OCI-LY1 (cell line): ENCODE data around the gene PRDM8.

Experiments
- H2AFZ ChIP-seq: fragments of 200-600 bp; sonication (generic), shearing (Covaris generic); 2 replicates; pipeline ENCODE4 v1.6.0; 2014; ENCODE audit warnings: antibody characterized with exemption, mild to moderate bottlenecking, low read length
- H3F3A ChIP-seq: fragments of 200-600 bp; sonication (generic), shearing (Covaris generic); 2 replicates; pipeline ENCODE4 v1.6.0; 2014; ENCODE audit warnings: mild to moderate bottlenecking, antibody characterized with exemption, low read length, moderate library complexity; ENCODE audit not compliant: insufficient read depth
- H3K27ac ChIP-seq: fragments of 200-600 bp; sonication (generic); 2 replicates; pipeline ENCODE4 v1.5.1; 2014; ENCODE audit warnings: low read length, mixed run types, mild to moderate bottlenecking, low read depth; ENCODE audit not compliant: poor library complexity, severe bottlenecking
- H3K27me3 ChIP-seq: fragments of 200-600 bp; sonication (generic); 2 replicates; pipeline ENCODE4 v1.6.0; 2014; ENCODE audit warnings: antibody characterized with exemption, mild to moderate bottlenecking, low read length, moderate library complexity; ENCODE audit not compliant: insufficient read depth
- H3K36me3 ChIP-seq: fragments of 200-600 bp; sonication (generic); 2 replicates; pipeline ENCODE4 v1.6.1; 2014; ENCODE audit warnings: mild to moderate bottlenecking, antibody characterized with exemption, low read length, moderate library complexity, mixed read lengths; ENCODE audit not compliant: insufficient read depth
- H3K4me1 ChIP-seq: fragments of 200-600 bp; sonication (generic); 2 replicates; pipeline ENCODE4 v1.5.1; 2014; ENCODE audit warnings: mild to moderate bottlenecking, low read length, moderate library complexity; ENCODE audit not compliant: insufficient read depth, severe bottlenecking
- H3K4me2 ChIP-seq: fragments of 200-600 bp; sonication (generic), shearing (Covaris generic); 2 replicates; pipeline ENCODE4 v1.6.1; 2014; ENCODE audit warnings: low read length
- H3K4me3 ChIP-seq: fragments of 200-600 bp; sonication (generic); 2 replicates; pipeline ENCODE4 v1.5.1; 2014; ENCODE audit warnings: low read length, low read depth, mild to moderate bottlenecking, mixed read lengths; ENCODE audit not compliant: poor library complexity, severe bottlenecking
- H3K79me2 ChIP-seq: fragments of 200-600 bp; shearing (Covaris generic); 2 replicates; pipeline ENCODE4 v1.6.1; 2016; ENCODE audit warnings: mixed run types, low read length, mixed read lengths; ENCODE audit not compliant: insufficient read depth
- H3K9ac ChIP-seq: fragments of 200-600 bp; sonication (generic), shearing (Covaris generic); 2 replicates; pipeline ENCODE4 v1.6.1; 2014; ENCODE audit warnings: mild to moderate bottlenecking, low read length, mixed read lengths
- H3K9me2 ChIP-seq: fragments of 200-600 bp; sonication (generic), shearing (Covaris generic); 2 replicates; pipeline ENCODE4 v1.6.1; 2014; ENCODE audit warnings: low read depth, mild to moderate bottlenecking, low read length, mixed read lengths
- H3K9me3 ChIP-seq: fragments of 200-600 bp; shearing (Covaris generic); 2 replicates; pipeline ENCODE4 v1.6.1; 2014; ENCODE audit warnings: low read length, mixed read lengths
- H4K20me1 ChIP-seq: fragments of 200-600 bp; sonication (generic), shearing (Covaris generic); 2 replicates; pipeline ENCODE4 v1.6.0; 2016; ENCODE audit warnings: mild to moderate bottlenecking, low read length; ENCODE audit not compliant: insufficient read depth
- EZH2 ChIP-seq: fragments of 200-600 bp; sonication (generic), shearing (Covaris generic); IDR thresholded peaks from 2 replicates; pipeline ENCODE4 v1.8.0; 2017; ENCODE audit warnings: borderline replicate concordance, mixed run types, mild to moderate bottlenecking, antibody characterized with exemption, low read length, moderate library complexity, mixed read lengths
- TF ChIP-seq, protein P1 (sequence below): fragments of 200-600 bp; sonication (generic), shearing (Covaris generic); IDR thresholded peaks from 2 replicates; pipeline ENCODE4 v1.5.1; 2017; ENCODE audit warnings: mild to moderate bottlenecking, antibody characterized with exemption, low read length, moderate library complexity, mixed read lengths

Gene PRDM8

DNA sequence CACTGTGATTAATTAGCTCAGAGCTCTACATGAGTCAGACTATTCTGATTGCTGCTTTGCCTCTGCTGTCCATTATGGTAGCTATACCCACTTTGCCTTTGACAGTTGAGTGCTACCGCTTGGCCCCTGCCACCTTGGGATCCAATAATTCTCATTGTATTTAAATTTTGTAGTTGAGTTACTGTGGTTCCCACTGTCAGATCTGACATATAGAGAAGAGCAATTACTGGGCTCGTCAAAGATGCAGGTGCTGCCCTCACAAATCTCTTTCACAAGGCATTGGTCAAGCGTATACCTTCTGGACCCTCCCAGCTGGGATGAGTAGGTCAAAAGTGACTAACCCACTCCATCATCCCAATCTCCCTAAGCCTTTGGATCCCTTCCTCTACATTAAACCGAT, 18.3 kb upstream of the PRDM8 start:
- TF ChIP-seq, protein P1, sequence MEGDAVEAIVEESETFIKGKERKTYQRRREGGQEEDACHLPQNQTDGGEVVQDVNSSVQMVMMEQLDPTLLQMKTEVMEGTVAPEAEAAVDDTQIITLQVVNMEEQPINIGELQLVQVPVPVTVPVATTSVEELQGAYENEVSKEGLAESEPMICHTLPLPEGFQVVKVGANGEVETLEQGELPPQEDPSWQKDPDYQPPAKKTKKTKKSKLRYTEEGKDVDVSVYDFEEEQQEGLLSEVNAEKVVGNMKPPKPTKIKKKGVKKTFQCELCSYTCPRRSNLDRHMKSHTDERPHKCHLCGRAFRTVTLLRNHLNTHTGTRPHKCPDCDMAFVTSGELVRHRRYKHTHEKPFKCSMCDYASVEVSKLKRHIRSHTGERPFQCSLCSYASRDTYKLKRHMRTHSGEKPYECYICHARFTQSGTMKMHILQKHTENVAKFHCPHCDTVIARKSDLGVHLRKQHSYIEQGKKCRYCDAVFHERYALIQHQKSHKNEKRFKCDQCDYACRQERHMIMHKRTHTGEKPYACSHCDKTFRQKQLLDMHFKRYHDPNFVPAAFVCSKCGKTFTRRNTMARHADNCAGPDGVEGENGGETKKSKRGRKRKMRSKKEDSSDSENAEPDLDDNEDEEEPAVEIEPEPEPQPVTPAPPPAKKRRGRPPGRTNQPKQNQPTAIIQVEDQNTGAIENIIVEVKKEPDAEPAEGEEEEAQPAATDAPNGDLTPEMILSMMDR: no peak
- TF ChIP-seq EZH2: no peak
- Histone ChIP-seq H3K4me2 (no peak overlapping the region), H3K9me3 (no peaks in the 10 kb centered on the region), H3K27ac (no peak overlapping the region), H3K27me3 (no peaks in the 10 kb centered on the region), H2AFZ (no peak overlapping the region), H3K4me1 (no peaks in the 10 kb centered on the region), H3K9ac (no peak overlapping the region), H3K4me3 (no peak overlapping the region), H3K36me3 (no peaks in the 10 kb centered on the region), H3K9me2 (no peaks in the 10 kb centered on the region), H4K20me1 (no peaks in the 10 kb centered on the region), H3F3A (no peaks in the 10 kb centered on the region), H3K79me2 (no peaks in the 10 kb centered on the region)

DNA sequence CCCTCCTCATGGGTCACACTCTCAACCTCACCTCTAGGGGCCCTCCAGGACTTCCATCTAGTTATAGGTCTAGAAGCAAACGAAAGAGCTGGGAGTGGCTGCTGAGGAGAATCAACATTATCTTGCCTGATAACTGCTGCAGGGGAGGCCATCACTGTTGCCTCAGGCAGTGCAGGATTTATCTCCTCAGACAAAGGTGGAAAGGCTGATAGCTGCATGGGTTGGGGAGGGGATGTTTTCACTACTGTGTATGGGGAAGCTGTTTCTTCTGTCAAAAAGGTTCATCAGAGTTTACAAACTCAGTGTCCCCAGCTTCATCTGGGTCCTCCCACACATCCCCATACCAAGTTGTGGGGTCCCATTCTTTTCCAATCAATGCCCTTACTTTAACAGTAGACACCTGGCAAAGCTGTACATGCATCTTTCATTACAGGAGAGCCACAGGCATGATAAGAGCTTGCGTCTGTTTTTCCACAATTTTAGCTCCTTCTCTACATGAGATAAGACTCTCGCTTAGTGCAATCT, 17.6 kb upstream of the PRDM8 start:
- no peak for TF ChIP-seq EZH2
- TF ChIP-seq, protein P1: no peak
- Histone ChIP-seq H3K27me3 (no peaks in the 10 kb centered on the region), H3K4me3 (no peak overlapping the region), H3K27ac (no peak overlapping the region), H3K79me2 (no peaks in the 10 kb centered on the region), H4K20me1 (no peaks in the 10 kb centered on the region), H3K9me2 (no peaks in the 10 kb centered on the region), H3F3A (no peaks in the 10 kb centered on the region), H3K4me2 (no peak overlapping the region), H2AFZ (no peak overlapping the region), H3K9me3 (no peaks in the 10 kb centered on the region), H3K4me1 (peaks cover 5% of the 10 kb centered on the region), H3K9ac (no peak overlapping the region), H3K36me3 (no peaks in the 10 kb centered on the region)

DNA sequence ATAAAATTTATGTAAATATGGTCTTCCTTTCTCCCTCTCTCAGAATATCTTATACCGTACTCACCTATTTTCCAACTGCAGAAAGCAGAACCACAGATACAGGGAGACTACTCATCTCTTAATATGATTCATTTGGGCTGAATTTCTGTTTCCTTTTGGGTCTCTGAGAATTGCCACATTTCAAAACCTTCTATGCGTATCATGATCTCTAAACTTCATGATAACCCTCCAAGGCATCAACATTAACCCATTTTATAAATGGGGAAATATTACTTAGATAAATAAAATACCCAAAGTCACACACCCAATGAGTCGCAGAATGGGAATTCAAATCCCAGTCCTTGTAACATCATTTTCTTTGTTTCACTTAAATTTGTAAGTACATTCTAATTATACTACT, 16.6 kb upstream of the PRDM8 start:
- H3K27ac ChIP-seq: no peak overlapping the region
- no peaks in the 10 kb centered on the region for H3K79me2 ChIP-seq
- H4K20me1 ChIP-seq: no peaks in the 10 kb centered on the region
- no peak overlapping the region for H3K4me3 ChIP-seq
- no peaks in the 10 kb centered on the region for H3F3A ChIP-seq
- no peaks in the 10 kb centered on the region for H3K27me3 ChIP-seq
- TF ChIP-seq, protein P1: no peak
- TF ChIP-seq EZH2: no peak
- no peaks in the 10 kb centered on the region for H3K36me3 ChIP-seq
- H3K4me2 ChIP-seq: no peak overlapping the region
- H3K4me1 ChIP-seq: peaks cover 8% of the 10 kb centered on the region
- H3K9ac ChIP-seq: no peak overlapping the region
- H3K9me3 ChIP-seq: no peaks in the 10 kb centered on the region
- H2AFZ ChIP-seq: no peak overlapping the region
- no peaks in the 10 kb centered on the region for H3K9me2 ChIP-seq
